H1 (cell line): ENCODE measurements around the gene UBE3C. TPM values are rescaled to one million over a fixed set of nuclear protein-coding genes. Genes with fewer than 3 reads are reported as not detected.

Experiments
- CTCF ChIA-PET: fragments of 300-600 bp; sonication (Branson Sonifier 250); formaldehyde crosslinking; loops from one replicate; lab custom pipeline; 2021; ENCODE audit not compliant: partially characterized antibody; lab: Charles Lee
- POLR2A ChIA-PET: fragments of 300-600 bp; sonication (Branson Sonifier 250); formaldehyde crosslinking; loops from one replicate; lab custom pipeline; 2021; ENCODE audit warnings: inconsistent platforms; ENCODE audit not compliant: partially characterized antibody; lab: Charles Lee
- DNase-seq, 2 experiments: peaks; one replicate each; pipeline versions ENCODE4 v3.0.0 to v3.0.0-alpha.2; 2010 to 2022; ENCODE audit warnings: low spot score in 2 of 2, low read depth in 1 of 2, mixed read lengths in 1 of 2
- FAIRE-seq: peaks from 2 replicates; lab custom pipeline; 2011; peaks lifted over from hg19 to GRCh38; lab: Jason Lieb, UNC
- H2AFZ ChIP-seq: 2 replicates; pipeline ENCODE4 v1.8.1; 2012; ENCODE audit warnings: low read length, inconsistent platforms
- H2AK5ac ChIP-seq: 2 replicates; pipeline ENCODE4 v1.6.1; 2013; ENCODE audit warnings: low read depth, low read length
- H2BK120ac ChIP-seq: replicated peaks from 2 replicates; pipeline ENCODE3; 2013; ENCODE audit warnings: low read depth, low read length, inconsistent platforms
- H2BK12ac ChIP-seq: 2 replicates; pipeline ENCODE4 v1.6.1; 2013; ENCODE audit warnings: low read depth, low read length
- H2BK15ac ChIP-seq: 2 replicates; pipeline ENCODE4 v1.6.1; 2013; ENCODE audit warnings: low read length
- H2BK20ac ChIP-seq: 2 replicates; pipeline ENCODE4 v1.6.1; 2013; ENCODE audit warnings: low read length
- H2BK5ac ChIP-seq: 2 replicates; pipeline ENCODE4 v1.6.1; 2013; ENCODE audit warnings: low read depth, low read length
- H3K14ac ChIP-seq: 2 replicates; pipeline ENCODE4 v1.6.1; 2013; ENCODE audit warnings: inconsistent platforms; ENCODE audit not compliant: insufficient read length
- H3K18ac ChIP-seq: 2 replicates; pipeline ENCODE4 v1.6.1; 2013; ENCODE audit warnings: low read length; ENCODE audit errors: extremely low read depth
- H3K23ac ChIP-seq: 2 replicates; pipeline ENCODE4 v1.6.1; 2013; ENCODE audit warnings: inconsistent platforms; ENCODE audit not compliant: insufficient read length
- H3K23me2 ChIP-seq: 2 replicates; pipeline ENCODE4 v1.6.1; 2013; ENCODE audit warnings: low read depth, low read length
- H3K27ac ChIP-seq: 2 replicates; pipeline ENCODE4 v1.6.1; 2011; ENCODE audit warnings: low read depth, low read length, inconsistent platforms
- H3K27me3 ChIP-seq, 4 experiments: replicated peaks in 1 of 4; 1 replicate in 1 of 4; 2 replicates in 3 of 4; pipeline versions ENCODE4 v1.6.1 to v1.8.1; 2011 to 2013; ENCODE audit warnings: low read length in 3 of 4, mild to moderate bottlenecking in 3 of 4, inconsistent platforms in 2 of 4, mixed read lengths in 2 of 4, moderate library complexity in 1 of 4; ENCODE audit not compliant: control insufficient read depth in 3 of 4, insufficient read depth in 3 of 4; ENCODE audit errors: extremely low read depth in 1 of 4
- H3K36me3 ChIP-seq, 4 experiments: 2 replicates each; pipeline versions ENCODE4 v1.6.1 to v1.8.1; 2011 to 2013; ENCODE audit warnings: mild to moderate bottlenecking in 4 of 4, low read length in 3 of 4, moderate library complexity in 2 of 4, control low read depth in 1 of 4, inconsistent platforms in 1 of 4; ENCODE audit not compliant: insufficient read depth in 4 of 4, control insufficient read depth in 2 of 4
- H3K4ac ChIP-seq: replicated peaks from 2 replicates; pipeline ENCODE3; 2013; ENCODE audit warnings: low read length, low read depth, mixed read lengths, inconsistent platforms; ENCODE audit not compliant: insufficient read length
- H3K4me1 ChIP-seq, 4 experiments: replicated peaks in 1 of 4; 1 replicate in 1 of 4; 2 replicates in 3 of 4; pipeline versions ENCODE4 v1.6.1 to v1.8.1; 2011 to 2013; ENCODE audit warnings: low read length in 3 of 4, inconsistent platforms in 2 of 4, mixed read lengths in 1 of 4; ENCODE audit not compliant: insufficient read depth in 4 of 4, control insufficient read depth in 3 of 4
- H3K4me2 ChIP-seq, 2 experiments: 2 replicates each; pipeline versions ENCODE4 v1.6.1 to v1.8.1; 2011 to 2013; ENCODE audit warnings: low read depth in 2 of 2, low read length in 2 of 2, control low read depth in 1 of 2, inconsistent platforms in 1 of 2, mild to moderate bottlenecking in 1 of 2; ENCODE audit not compliant: insufficient read depth in 1 of 2
- H3K4me3 ChIP-seq, 4 experiments: fragments of 200-600, 300-600 bp in 1 of 4; sonication (generic), shearing (Covaris generic), sonication (Bioruptor Twin) in 1 of 4; 2 replicates each; pipeline versions ENCODE4 v1.5.1 to v1.8.1; 2011 to 2016; ENCODE audit warnings: low read length in 4 of 4, low read depth in 3 of 4, control low read depth in 2 of 4, inconsistent platforms in 2 of 4, mild to moderate bottlenecking in 2 of 4, mixed read lengths in 1 of 4, moderate library complexity in 1 of 4; ENCODE audit not compliant: insufficient read depth in 2 of 4; ENCODE audit errors: extremely low read depth in 1 of 4
- H3K56ac ChIP-seq: replicated peaks from 2 replicates; pipeline ENCODE3; 2013; ENCODE audit warnings: low read depth, mild to moderate bottlenecking, mixed read lengths, low read length, inconsistent platforms; ENCODE audit not compliant: insufficient read length
- H3K79me1 ChIP-seq: 2 replicates; pipeline ENCODE4 v1.6.1; 2013; ENCODE audit warnings: low read depth, low read length, control low read depth
- H3K79me2 ChIP-seq, 2 experiments: 2 replicates each; pipeline versions ENCODE4 v1.6.1 to v1.8.1; 2012 to 2013; ENCODE audit warnings: low read length in 2 of 2, mild to moderate bottlenecking in 2 of 2, inconsistent platforms in 1 of 2; ENCODE audit not compliant: insufficient read depth in 2 of 2, control insufficient read depth in 1 of 2
- H3K9ac ChIP-seq, 4 experiments: replicated peaks in 1 of 4; 1 replicate in 1 of 4; 2 replicates in 3 of 4; pipeline versions ENCODE4 v1.6.1 to v1.8.1; 2011 to 2013; ENCODE audit warnings: low read depth in 3 of 4, low read length in 3 of 4, control low read depth in 2 of 4, mild to moderate bottlenecking in 2 of 4, moderate library complexity in 2 of 4, inconsistent platforms in 1 of 4; ENCODE audit errors: extremely low read depth in 1 of 4
- H3K9me3 ChIP-seq, 2 experiments: 2 replicates each; pipeline versions ENCODE4 v1.6.1 to v1.8.1; 2012 to 2013; ENCODE audit warnings: mild to moderate bottlenecking in 2 of 2, moderate library complexity in 2 of 2, control low read depth in 1 of 2, inconsistent platforms in 1 of 2, low read depth in 1 of 2, low read length in 1 of 2, mixed read lengths in 1 of 2; ENCODE audit not compliant: insufficient read depth in 2 of 2
- H4K20me1 ChIP-seq, 2 experiments: replicated peaks in 1 of 2; 2 replicates each; pipeline versions ENCODE3 to v1.8.1; 2011 to 2013; ENCODE audit warnings: inconsistent platforms in 2 of 2, low read length in 2 of 2, mild to moderate bottlenecking in 1 of 2; ENCODE audit not compliant: insufficient read depth in 2 of 2, control insufficient read depth in 1 of 2
- H4K5ac ChIP-seq: 2 replicates; pipeline ENCODE4 v1.6.1; 2013; ENCODE audit warnings: low read length, low read depth, mixed read lengths, inconsistent platforms; ENCODE audit not compliant: insufficient read length
- H4K8ac ChIP-seq: 2 replicates; pipeline ENCODE4 v1.8.0; 2013; ENCODE audit warnings: mild to moderate bottlenecking, moderate library complexity, low read length, inconsistent platforms; ENCODE audit not compliant: insufficient read depth; ENCODE audit errors: extremely low read depth
- H4K91ac ChIP-seq: replicated peaks from 2 replicates; pipeline ENCODE3; 2013; ENCODE audit warnings: low read length, mixed read lengths, inconsistent platforms; ENCODE audit not compliant: insufficient read length
- ASH2L ChIP-seq: fragments of 200-600, 300-600 bp; sonication (generic); IDR thresholded peaks from one replicate; pipeline ENCODE4 v1.7.1; 2017; ENCODE audit warnings: low read length
- ATF3 ChIP-seq: IDR thresholded peaks from 2 replicates; pipeline ENCODE4 v1.6.1; 2011; ENCODE audit warnings: low read depth, mild to moderate bottlenecking, low read length; ENCODE audit not compliant: insufficient read depth
- BACH1 ChIP-seq: IDR thresholded peaks from 2 replicates; pipeline ENCODE4 v1.6.1; 2012; ENCODE audit warnings: low read length, improper control_type of control experiment
- CBX8 ChIP-seq: fragments of 300-800, 300-1000 bp; sonication (generic); IDR thresholded peaks from 2 replicates; pipeline ENCODE4 v1.7.1; 2016; ENCODE audit warnings: low read depth, low read length, borderline replicate concordance
- CEBPB ChIP-seq: IDR thresholded peaks from 2 replicates; pipeline ENCODE4 v1.6.1; 2012; ENCODE audit warnings: low read depth, low read length
- CHD1 ChIP-seq: IDR thresholded peaks from 2 replicates; pipeline ENCODE4 v1.6.1; 2012; ENCODE audit warnings: low read depth, low read length, improper control_type of control experiment
- CTBP2 ChIP-seq: IDR thresholded peaks from 2 replicates; pipeline ENCODE4 v1.7.0; 2011; ENCODE audit warnings: borderline replicate concordance, mild to moderate bottlenecking, moderate library complexity, mixed read lengths, low read length; ENCODE audit not compliant: insufficient read depth, insufficient read length
- EZH2 ChIP-seq: fragments of 200-600 bp; sonication (generic); IDR thresholded peaks from 2 replicates; pipeline ENCODE4 v1.7.1; 2012; ENCODE audit warnings: low read depth, mild to moderate bottlenecking, moderate library complexity, low read length, inconsistent platforms; ENCODE audit not compliant: severe bottlenecking
- GABPA ChIP-seq: IDR thresholded peaks from 2 replicates; pipeline ENCODE4 v1.6.1; 2011; ENCODE audit warnings: mild to moderate bottlenecking, low read length, moderate library complexity, borderline replicate concordance; ENCODE audit not compliant: insufficient read depth
- JUND ChIP-seq: IDR thresholded peaks from 2 replicates; pipeline ENCODE4 v1.6.1; 2011; ENCODE audit warnings: mild to moderate bottlenecking, improper control_type of control experiment, low read length
- RNF2 ChIP-seq: fragments of 200-900, 300-1000 bp; sonication (generic); IDR thresholded peaks from 2 replicates; pipeline ENCODE4 v1.7.1; 2016; ENCODE audit warnings: borderline replicate concordance, low read depth, mild to moderate bottlenecking, antibody characterized with exemption, low read length; ENCODE audit not compliant: poor library complexity, severe bottlenecking; ENCODE audit errors: missing control alignments
- SP1 ChIP-seq: IDR thresholded peaks from 2 replicates; pipeline ENCODE4 v1.6.1; 2011; ENCODE audit warnings: low read depth, low read length
- SRF ChIP-seq: IDR thresholded peaks from 2 replicates; pipeline ENCODE4 v1.6.1; 2011; ENCODE audit warnings: mild to moderate bottlenecking, low read depth, low read length, moderate library complexity
- TBP ChIP-seq: IDR thresholded peaks from 2 replicates; pipeline ENCODE4 v1.6.1; 2011; ENCODE audit warnings: low read depth, low read length, improper control_type of control experiment
- WGBS, 2 experiments: shearing (Covaris generic) in 1 of 2; methylation state at CpG; one replicate each; pipeline versions ENCODE4 v1.1.6 to v1.1.7; 2013 to 2015; ENCODE audit warnings: low lambda C conversion rate in 2 of 2, mixed read lengths in 2 of 2, inconsistent platforms in 1 of 2, low coverage in 1 of 2, missing lambda C conversion rate in 1 of 2; ENCODE audit not compliant: insufficient replicate concordance in 2 of 2, insufficient coverage in 1 of 2, insufficient read length in 1 of 2; ENCODE audit errors: extremely low coverage in 1 of 2, missing lambda C conversion rate in 1 of 2; 5-methylcytosine and 5-hydroxymethylcytosine counted together
- polyA plus RNA-seq, 7 experiments: library from polyadenylated mRNA; depleted of rRNA in 3 of 7; stranded (reverse) in 5 of 7; unstranded in 2 of 7; fragments of >200 nt in 5 of 7; fragments of 200-250 nt in 2 of 7; gene quantifications; 1 replicate in 5 of 7; 2 replicates in 1 of 7; 4 replicates in 1 of 7; pipeline versions ENCODE4 v1.2.1 to v1.2.3, GENCODE V29; 2011 to 2013; ENCODE audit warnings: missing spikeins in 2 of 7, mixed read lengths in 2 of 7
- total RNA-seq: library from RNA; stranded (reverse); fragmentation: NEBNext Ultra II Directional; extraction: Animal tissue kit (Norgen Biotek cat#: 25700); gene quantifications from 2 replicates; pipeline ENCODE4 v1.2.1, GENCODE V29; 2021

UBE3C gene
- total and polyA plus RNA-seq, 2 of the 8 experiments (the other 6 are each of a cell fraction or from before 2014, with no cell fraction given): 32.0 to 54.1 TPM

GRCh38 chr7:157195868-157196267, 57.1 kb downstream of the UBE3C start:
- H3K79me2 ChIP-seq: 0 out of 4 replicates have a peak, but pooled peaks cover 0 to 3% of the 10 kb centered on the region in 2 experiments
- H3K9ac ChIP-seq: no peak overlapping the region
- H2BK5ac ChIP-seq: no peak overlapping the region
- H3K18ac ChIP-seq: no peak overlapping the region
- H3K27ac ChIP-seq: no peak overlapping the region
- no peak overlapping the region for H2BK20ac ChIP-seq
- H2BK12ac ChIP-seq: no peak overlapping the region
- no peak overlapping the region for H3K4me2 ChIP-seq
- H4K8ac ChIP-seq: no peak overlapping the region
- H3K14ac ChIP-seq: no peak overlapping the region
- H3K56ac ChIP-seq: no peak overlapping the region
- no peaks in the 10 kb centered on the region for H3K27me3 ChIP-seq
- no peak overlapping the region for H2AK5ac ChIP-seq
- POLR2A ChIA-PET: no interaction called here
- H3K23me2 ChIP-seq: no peaks in the 10 kb centered on the region
- no peak for FAIRE-seq
- no peak overlapping the region for H3K23ac ChIP-seq
- no peak for DNase-seq
- no peak overlapping the region for H3K4me3 ChIP-seq
- H2AFZ ChIP-seq: no peak overlapping the region
- peaks cover 0 to 2% of the 10 kb centered on the region in 2 experiments for H4K20me1 ChIP-seq
- WGBS, 2 experiments: 93% methylated on average over 12 of the region's 12 CpGs; no CpG with 5 or more reads in 1 of the 2 experiments
- no peak overlapping the region for H4K5ac ChIP-seq
- H3K9me3 ChIP-seq: no peaks in the 10 kb centered on the region
- H2BK120ac ChIP-seq: no peak overlapping the region
- H4K91ac ChIP-seq: no peak overlapping the region
- peaks cover 3 to 46% (median 23%) of the 10 kb centered on the region in 4 experiments; a peak in 7 of 8 replicates for H3K36me3 ChIP-seq
- peaks cover 4% of the 10 kb centered on the region for H3K79me1 ChIP-seq
- H2BK15ac ChIP-seq: no peak overlapping the region
- CTCF ChIA-PET: interaction anchor here (0.9 kb wide), 1 partner anchor 15 kb away, joined by 3 read pairs; no protein-coding TSS in a partner anchor
- H3K4ac ChIP-seq: no peak overlapping the region
- H3K4me1 ChIP-seq: no peaks in the 10 kb centered on the region
- TF ChIP-seq EZH2 (no peak), CHD1 (no peak), RNF2 (no peak), BACH1 (no peak), TBP (no peak), ATF3 (no peak), JUND (no peak), SRF (no peak), CTBP2 (no peak), CEBPB (no peak), CBX8 (no peak), ASH2L (no peak), GABPA (no peak), SP1 (no peak)
